ENCODE results near the gene DPF3.

DNA sequence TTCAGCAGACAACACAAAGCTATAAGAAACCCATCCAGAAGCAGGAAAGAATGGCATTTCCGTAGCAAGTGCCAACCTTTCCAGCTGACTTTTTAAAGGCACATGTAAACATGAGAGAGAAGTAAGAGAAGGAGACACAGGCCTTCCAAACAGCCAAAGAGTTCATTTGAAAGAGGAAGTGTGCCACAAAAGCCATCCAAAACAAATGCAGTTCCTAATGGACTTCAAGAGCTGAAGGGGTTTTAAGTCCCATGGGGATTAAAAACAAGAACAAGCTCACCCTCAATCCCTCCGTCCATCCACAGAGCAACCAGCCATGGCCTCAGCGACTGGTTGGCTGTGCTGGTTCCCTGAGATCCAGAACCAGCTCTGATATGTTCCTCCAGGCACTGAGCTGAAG, 4.5 kb upstream of the DPF3 start:
- TF ChIP-seq, protein P1, sequence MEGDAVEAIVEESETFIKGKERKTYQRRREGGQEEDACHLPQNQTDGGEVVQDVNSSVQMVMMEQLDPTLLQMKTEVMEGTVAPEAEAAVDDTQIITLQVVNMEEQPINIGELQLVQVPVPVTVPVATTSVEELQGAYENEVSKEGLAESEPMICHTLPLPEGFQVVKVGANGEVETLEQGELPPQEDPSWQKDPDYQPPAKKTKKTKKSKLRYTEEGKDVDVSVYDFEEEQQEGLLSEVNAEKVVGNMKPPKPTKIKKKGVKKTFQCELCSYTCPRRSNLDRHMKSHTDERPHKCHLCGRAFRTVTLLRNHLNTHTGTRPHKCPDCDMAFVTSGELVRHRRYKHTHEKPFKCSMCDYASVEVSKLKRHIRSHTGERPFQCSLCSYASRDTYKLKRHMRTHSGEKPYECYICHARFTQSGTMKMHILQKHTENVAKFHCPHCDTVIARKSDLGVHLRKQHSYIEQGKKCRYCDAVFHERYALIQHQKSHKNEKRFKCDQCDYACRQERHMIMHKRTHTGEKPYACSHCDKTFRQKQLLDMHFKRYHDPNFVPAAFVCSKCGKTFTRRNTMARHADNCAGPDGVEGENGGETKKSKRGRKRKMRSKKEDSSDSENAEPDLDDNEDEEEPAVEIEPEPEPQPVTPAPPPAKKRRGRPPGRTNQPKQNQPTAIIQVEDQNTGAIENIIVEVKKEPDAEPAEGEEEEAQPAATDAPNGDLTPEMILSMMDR (IDR thresholded peaks at IDR 0.05), result no peak
- TF ChIP-seq POLR2A (IDR thresholded peaks at IDR 0.05) (no peak), EP300 (IDR thresholded peaks at IDR 0.05) (no peak)
